Effector memory CD4-positive, alpha-beta T cell (primary cell): ENCODE data around the gene AQP12B.
"Not testable (repeated sequence)": the region's sequence is repeated elsewhere in the genome, so short reads cannot be mapped to it uniquely, and the experiment has no call there.

Experiments
- DNase-seq, 3 donors: peaks; one replicate each; pipeline ENCODE4 v3.0.0-alpha.2; 2020
- H3K27ac ChIP-seq: 2 replicates; pipeline ENCODE4 v1.7.0; 2013; ENCODE audit warnings: mild to moderate bottlenecking, low read length, moderate library complexity; ENCODE audit not compliant: insufficient read depth, poor library complexity, severe bottlenecking
- H3K27me3 ChIP-seq: replicated peaks from 2 replicates; pipeline ENCODE4 v1.7.0; 2013; ENCODE audit warnings: mild to moderate bottlenecking, low read length; ENCODE audit not compliant: insufficient read depth, control insufficient read depth, poor library complexity, severe bottlenecking
- H3K36me3 ChIP-seq: 2 replicates; pipeline ENCODE4 v1.7.0; 2013; ENCODE audit warnings: mild to moderate bottlenecking, low read length, moderate library complexity; ENCODE audit not compliant: control insufficient read depth, insufficient read depth
- H3K4me1 ChIP-seq: 2 replicates; pipeline ENCODE4 v1.7.0; 2013; ENCODE audit warnings: low read length, mild to moderate bottlenecking; ENCODE audit not compliant: control insufficient read depth, insufficient read depth, poor library complexity, severe bottlenecking
- H3K4me3 ChIP-seq: 2 replicates; pipeline ENCODE4 v1.7.0; 2013; ENCODE audit warnings: low read length, low read depth, mild to moderate bottlenecking; ENCODE audit not compliant: insufficient read depth, poor library complexity, severe bottlenecking
- H3K9me3 ChIP-seq: 2 replicates; pipeline ENCODE4 v1.7.0; 2013; ENCODE audit warnings: mild to moderate bottlenecking, low read length, moderate library complexity; ENCODE audit not compliant: control insufficient read depth
- total RNA-seq, 3 donors: gene quantifications; one replicate each; lab custom pipeline; 2026; lab: John Stamatoyannopoulos, UW

The AQP12B gene, protein sequence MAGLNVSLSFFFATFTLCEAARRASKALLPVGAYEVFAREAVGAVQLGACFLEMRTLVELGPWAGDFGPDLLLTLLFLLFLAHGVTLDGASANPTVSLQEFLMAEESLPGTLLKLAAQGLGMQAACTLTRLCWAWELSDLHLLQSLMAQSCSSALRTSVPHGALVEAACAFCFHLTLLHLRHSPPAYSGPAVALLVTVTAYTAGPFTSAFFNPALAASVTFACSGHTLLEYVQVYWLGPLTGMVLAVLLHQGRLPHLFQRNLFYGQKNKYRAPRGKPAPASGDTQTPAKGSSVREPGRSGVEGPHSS
- 0 reads per million in 3 donors for total RNA-seq

DNA sequence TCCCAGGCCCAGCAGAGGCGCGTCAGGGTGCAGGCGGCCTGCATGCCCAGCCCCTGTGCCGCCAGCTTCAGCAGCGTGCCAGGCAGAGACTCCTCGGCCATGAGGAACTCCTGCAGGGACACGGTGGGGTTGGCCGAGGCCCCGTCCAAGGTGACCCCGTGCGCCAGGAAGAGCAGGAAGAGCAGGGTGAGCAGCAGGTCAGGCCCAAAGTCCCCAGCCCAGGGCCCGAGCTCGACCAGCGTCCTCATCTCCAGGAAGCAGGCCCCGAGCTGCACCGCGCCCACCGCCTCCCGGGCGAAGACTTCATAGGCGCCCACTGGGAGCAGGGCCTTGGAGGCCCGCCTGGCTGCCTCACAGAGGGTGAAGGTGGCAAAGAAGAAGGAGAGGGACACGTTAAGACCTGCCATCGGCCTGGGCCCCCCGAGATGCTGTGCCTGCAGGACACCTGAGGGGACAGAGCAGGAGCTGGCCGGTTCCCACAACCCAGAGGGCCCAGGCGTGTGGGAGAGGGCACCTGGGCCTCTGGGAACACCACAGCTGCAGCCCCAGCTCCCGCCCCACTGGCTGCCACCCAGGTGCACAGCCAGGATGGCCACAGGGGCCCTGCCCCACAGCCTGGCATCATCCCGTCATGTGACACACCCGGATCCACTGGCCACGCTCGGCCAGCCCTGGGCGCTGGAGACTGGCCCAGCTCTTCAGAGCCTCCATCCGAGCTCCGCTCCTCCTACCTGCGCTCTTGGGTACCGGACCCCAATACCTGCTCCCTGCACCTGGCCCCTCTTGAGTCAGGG lies at the start of gene AQP12B:
TSS of gene AQP12B (minus strand) at position 455 of the 794 bp plus-strand sequence. CDS start at position 407, 48 bp downstream.
- not testable (repeated sequence) for H3K9me3 ChIP-seq, H3K4me3 ChIP-seq, H3K36me3 ChIP-seq, DNase-seq, H3K27ac ChIP-seq, H3K4me1 ChIP-seq, H3K27me3 ChIP-seq

DNA sequence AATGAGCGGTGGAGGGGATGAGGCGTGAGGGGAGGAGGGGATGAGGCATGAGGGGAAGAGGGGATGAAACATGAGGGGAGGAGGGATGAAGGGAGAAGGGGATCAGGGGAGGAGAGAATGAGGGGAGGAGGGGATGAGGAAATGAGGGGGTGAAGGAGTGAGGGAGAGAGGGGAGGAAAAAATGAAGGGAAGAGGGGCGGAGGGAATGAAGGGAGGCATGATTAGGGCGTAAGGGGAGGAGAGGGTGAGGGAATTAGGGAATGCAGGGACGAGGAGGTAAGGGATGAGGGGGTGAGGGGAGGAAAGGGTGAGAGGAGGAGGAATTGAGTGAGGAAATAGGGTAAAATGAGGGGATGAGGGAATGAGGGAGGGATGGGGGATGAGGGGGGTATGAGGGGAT lies 49.5 kb upstream of the AQP12B start:
- no peak for DNase-seq
- Histone ChIP-seq H3K4me3 (no peak overlapping the region), H3K4me1 (no peaks in the 10 kb centered on the region), H3K9me3 (no peaks in the 10 kb centered on the region), H3K27ac (no peak overlapping the region), H3K36me3 (no peaks in the 10 kb centered on the region), H3K27me3 (no peaks in the 10 kb centered on the region)

DNA sequence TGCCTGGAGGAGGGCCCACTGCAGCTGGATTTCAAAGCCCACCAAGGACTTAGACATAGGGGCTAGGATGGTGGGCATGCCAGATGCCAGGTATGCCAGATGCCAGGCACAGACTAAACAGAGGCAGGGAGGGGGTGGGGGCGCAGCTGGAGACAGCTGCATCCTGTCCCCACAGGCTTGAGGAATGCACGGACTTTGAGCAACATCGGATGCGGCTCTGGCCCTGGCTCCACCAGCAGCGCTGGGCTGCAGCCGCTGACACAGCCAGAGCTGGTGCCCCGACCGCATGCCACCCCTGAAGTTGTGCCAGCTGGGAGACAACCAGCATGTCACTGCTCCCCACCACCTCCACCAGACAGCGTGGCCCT lies 48.5 kb upstream of the AQP12B start:
- H3K27ac ChIP-seq: no peak overlapping the region
- DNase-seq: no peak
- no peaks in the 10 kb centered on the region for H3K27me3 ChIP-seq
- H3K4me1 ChIP-seq: no peaks in the 10 kb centered on the region
- H3K4me3 ChIP-seq: no peak overlapping the region
- no peaks in the 10 kb centered on the region for H3K9me3 ChIP-seq
- no peaks in the 10 kb centered on the region for H3K36me3 ChIP-seq

DNA sequence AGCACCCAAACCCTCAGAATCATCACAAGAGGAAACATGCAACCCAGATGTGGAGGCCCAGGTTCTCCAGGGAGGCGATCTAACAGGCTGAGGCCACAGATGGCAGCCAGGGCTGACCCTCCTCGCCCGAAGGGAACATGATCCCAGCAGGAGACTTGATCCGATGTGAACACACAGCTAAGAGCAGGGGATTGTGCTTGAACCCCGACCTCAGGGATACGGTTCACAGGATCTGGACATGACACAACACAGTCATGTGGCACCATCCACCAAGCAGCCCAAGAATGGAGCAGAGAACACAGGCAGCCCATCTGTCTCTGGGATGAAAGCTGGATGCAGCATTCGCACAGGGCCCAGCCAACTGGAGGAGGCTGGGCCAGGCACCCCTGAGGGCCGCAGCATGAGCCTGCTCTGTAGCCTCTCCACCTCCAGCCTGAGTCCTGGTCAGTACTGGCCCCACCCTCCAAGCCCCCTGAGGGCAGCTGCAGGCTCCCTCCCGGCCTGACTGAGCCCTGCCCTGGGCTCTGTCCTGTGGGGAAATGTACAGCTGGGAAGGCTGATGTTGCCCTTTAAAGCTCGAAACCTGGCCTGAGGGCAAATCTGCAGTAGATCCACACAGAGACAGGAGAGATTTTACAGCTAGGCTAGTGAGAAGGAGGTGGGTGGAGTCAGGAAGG lies 48.0 kb upstream of the AQP12B start:
- Histone ChIP-seq H3K4me3 (no peak overlapping the region), H3K27ac (no peak overlapping the region), H3K4me1 (no peaks in the 10 kb centered on the region), H3K27me3 (no peaks in the 10 kb centered on the region), H3K36me3 (no peaks in the 10 kb centered on the region), H3K9me3 (no peaks in the 10 kb centered on the region)
- no peak for DNase-seq

DNA sequence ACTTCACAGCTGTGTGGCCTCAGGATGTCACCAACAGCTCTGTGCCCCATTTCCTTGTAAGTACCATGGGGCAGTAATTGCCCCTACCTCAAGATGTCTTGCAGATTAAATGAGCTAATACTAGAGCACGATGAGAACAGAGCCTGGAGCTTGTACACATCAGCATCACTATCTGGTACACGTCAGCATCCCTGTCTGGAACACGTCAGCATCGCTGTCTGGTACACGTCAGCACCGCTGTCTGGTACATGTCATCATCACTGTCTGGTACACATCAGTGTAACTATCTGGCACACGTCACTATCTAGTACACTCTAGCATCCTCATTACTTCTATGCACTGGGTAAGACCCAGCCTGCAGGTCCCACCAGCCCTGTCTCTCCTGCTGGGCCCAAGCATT lies 46.1 kb upstream of the AQP12B start:
- no peak for DNase-seq
- Histone ChIP-seq H3K4me3 (no peak overlapping the region), H3K27me3 (no peaks in the 10 kb centered on the region), H3K4me1 (no peaks in the 10 kb centered on the region), H3K27ac (no peak overlapping the region), H3K36me3 (no peaks in the 10 kb centered on the region), H3K9me3 (no peaks in the 10 kb centered on the region)

DNA sequence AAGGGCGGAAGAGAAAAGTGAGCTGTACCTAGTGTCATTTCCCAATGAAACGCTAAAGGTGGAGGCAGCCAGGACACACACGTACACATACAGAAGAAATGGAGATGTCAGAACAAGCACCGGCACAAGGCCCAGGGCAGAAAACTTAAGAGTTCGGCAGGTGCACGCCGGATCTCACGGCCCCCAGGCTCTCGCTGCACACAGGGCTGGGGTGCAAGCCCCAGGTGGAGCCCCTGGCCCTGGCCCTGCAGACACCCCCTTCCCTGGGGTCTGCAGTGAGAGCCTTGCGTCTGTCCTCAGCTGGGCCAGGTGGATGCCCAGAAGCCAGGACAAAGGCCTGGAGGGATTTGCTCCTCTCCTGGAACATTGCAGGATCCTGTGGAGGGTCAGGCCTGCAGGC lies 45.7 kb upstream of the AQP12B start:
- Histone ChIP-seq H3K9me3 (no peaks in the 10 kb centered on the region), H3K36me3 (no peaks in the 10 kb centered on the region), H3K4me3 (no peak overlapping the region), H3K27me3 (no peaks in the 10 kb centered on the region), H3K4me1 (no peaks in the 10 kb centered on the region), H3K27ac (no peak overlapping the region)
- no peak for DNase-seq

DNA sequence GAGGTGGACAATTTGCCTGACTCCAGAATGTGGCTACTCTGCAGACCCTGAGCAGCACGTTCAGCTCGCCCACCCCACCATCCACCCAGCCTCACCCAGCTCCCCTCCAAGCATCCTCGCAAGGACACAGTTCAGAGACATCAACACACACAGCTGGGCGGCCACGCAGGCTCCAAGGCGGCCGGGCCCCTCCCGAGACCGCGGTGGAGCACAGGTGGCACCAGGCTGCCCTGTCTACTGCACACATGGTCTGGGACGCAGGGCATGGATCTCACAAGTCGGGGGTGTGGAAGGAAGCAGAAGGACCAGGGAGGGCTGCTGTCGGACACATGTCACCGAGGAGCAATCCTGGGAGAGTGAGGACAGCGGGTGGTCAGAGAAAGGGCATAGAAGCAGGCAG lies 45.2 kb upstream of the AQP12B start:
- no peaks in the 10 kb centered on the region for H3K36me3 ChIP-seq
- no peak overlapping the region for H3K4me3 ChIP-seq
- no peaks in the 10 kb centered on the region for H3K27me3 ChIP-seq
- no peak for DNase-seq
- no peaks in the 10 kb centered on the region for H3K9me3 ChIP-seq
- H3K4me1 ChIP-seq: no peaks in the 10 kb centered on the region
- H3K27ac ChIP-seq: no peak overlapping the region

DNA sequence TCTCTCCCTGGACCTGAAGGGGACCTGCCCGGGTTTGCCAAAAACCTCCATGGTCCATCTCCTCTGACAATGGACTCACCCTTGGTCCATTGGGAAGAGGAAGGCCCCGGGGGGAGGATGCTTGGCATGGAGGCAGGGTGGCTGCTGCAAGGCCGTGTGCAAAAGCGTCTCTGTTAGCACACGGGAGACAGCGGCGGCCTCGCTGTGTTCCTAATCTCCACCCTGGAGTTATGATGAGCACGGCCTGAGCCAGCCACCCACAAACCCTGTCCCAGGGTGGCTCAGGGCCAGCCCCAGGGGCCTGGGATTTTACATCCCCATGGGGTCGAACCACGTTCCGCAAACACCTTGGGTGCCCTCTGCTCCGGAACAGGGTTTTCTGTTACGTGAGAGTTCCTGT lies 44.8 kb upstream of the AQP12B start:
- Histone ChIP-seq H3K36me3 (no peaks in the 10 kb centered on the region), H3K9me3 (no peaks in the 10 kb centered on the region), H3K4me1 (no peaks in the 10 kb centered on the region), H3K4me3 (no peak overlapping the region), H3K27ac (no peak overlapping the region), H3K27me3 (no peaks in the 10 kb centered on the region)
- DNase-seq: no peak

DNA sequence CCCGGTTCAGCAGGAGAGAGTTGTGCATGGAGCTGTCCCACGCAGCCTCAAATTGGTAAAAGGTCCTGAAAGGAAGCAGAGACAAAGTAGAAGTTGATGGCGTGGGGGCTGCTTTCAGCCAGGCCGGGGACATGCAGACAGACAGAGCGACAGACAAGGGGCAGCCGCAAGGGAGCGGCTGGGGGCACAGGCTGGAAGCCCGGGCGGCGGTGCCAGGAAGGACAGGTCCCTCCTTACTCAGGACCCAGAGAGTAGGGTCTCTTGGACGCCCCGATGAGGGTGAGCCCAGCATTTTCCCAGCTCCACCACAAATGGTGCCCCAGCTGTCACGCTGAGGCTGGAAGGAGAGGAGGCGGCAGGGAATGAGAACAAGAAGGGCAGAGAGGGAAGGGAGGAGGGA lies 44.2 kb upstream of the AQP12B start:
- Histone ChIP-seq H3K9me3 (no peaks in the 10 kb centered on the region), H3K4me3 (no peak overlapping the region), H3K4me1 (no peaks in the 10 kb centered on the region), H3K27me3 (no peaks in the 10 kb centered on the region), H3K36me3 (no peaks in the 10 kb centered on the region), H3K27ac (no peak overlapping the region)
- DNase-seq: no peak

DNA sequence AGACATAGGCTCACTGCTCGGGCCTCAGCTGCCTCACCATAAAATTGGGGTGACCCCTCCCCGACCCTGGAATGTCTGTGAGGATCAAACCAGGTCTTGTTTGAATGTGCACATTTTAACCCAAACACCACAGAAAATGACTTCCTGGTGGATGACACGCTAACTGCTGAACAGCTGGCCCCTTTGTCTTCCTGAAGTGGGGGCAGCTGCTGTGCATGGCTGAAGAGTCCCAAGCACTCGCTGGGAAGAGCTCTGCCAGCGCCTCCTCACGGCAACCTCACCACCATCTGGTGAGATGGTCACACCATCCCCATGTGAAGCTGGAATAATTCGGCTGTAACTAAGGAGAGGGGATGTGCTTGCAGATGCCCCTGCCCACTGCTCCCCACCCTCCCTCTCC lies 43.0 kb upstream of the AQP12B start:
- no peak for DNase-seq
- Histone ChIP-seq H3K4me3 (no peak overlapping the region), H3K9me3 (no peaks in the 10 kb centered on the region), H3K36me3 (no peaks in the 10 kb centered on the region), H3K27me3 (no peaks in the 10 kb centered on the region), H3K4me1 (no peaks in the 10 kb centered on the region), H3K27ac (no peak overlapping the region)
